CD4-positive, alpha-beta T cell treated with Interleukin-15 for 1 hour (primary cell): ENCODE measurements around the gene SLC6A15.

ENCODE experiments used
- DNase-seq: peaks from one replicate; pipeline ENCODE4 v3.0.0-alpha.2; 2020

Gene SLC6A15

DNA sequence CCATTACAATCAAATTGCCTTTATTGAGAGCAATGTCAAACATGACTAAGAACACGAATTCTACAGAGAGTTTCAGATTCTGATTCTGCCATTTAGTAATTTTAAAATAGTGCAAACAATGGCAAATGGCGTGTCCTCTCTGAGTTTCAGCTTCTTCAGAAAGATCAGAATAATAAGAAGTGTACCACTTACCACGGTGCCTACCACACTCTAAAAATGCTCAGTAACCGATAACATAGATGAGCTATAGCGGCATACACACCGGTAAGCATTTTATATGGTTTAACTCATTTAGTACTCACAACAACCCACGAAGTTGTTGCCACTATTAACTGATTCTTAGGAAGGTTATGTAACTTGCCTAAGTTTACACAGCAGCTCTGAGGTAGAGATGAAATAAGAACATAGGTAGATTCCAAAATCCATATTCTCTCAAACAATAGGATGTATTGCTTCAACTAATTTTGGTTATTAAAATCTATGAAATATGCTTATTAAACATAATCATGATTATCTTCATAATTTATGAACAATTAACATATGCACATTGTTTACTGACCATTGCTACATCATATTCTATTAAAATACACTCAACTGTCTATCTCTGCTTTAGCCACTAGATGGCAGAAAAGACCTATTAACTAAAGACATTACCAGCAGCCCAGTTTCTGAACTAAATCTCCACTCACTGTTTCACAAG lies 38.3 kb downstream of the SLC6A15 start:
- DNase-seq: no peak

DNA sequence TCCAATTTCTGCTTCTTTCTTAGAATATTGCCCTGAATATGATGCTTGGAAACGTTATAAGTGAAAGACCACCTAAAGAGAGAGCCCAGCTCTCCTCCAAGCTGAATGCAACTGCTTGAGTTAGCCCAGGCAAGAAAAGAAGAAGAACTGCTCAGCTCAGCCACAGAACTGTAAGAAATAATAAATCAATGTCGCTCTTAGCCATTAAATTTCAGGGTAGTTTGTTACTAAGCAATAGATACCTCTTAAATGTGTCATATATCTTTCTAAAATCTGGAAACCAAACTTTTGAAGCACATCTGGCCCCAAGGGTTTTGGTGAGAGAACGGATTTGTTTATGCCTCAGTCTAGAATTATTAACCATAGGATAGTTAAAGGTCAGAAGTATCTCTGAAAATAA lies 50.4 kb downstream of the SLC6A15 start:
- no peak for DNase-seq

DNA sequence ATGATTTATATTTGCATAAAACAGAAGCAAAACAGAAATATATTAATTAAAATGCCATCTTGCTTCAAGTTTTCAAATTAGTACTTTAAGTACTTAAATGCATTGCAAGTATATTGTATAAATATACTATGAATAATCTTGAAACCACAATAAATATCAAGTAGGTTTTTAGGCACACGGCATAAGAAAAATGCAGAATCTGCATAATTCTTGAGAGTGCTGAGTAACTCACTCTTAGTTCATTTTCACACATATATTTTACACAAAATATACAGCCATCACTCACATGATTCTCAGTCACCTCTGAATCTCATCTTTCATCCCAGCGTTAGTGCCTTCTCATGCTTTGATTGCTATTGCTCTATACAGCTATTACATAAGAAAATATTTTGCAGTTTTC lies 51.9 kb downstream of the SLC6A15 start:
- no peak for DNase-seq

DNA sequence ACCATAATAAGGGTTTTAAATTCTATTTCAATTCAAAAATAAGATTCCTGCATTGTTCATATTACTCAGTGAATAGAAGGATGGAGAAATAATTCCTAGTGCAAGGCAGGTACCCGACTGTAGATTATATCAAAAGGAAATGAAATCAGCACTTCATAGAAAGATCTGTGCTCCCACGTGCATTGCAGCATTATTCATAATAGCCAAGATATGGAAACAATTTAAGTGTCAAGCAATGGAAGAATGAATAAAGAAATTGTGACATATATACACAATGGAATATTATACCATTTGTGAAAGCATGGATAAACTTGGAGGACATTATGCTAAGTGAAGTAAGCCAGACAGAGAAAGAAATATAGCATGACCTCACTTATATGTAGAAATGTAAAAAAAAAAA lies 53.8 kb downstream of the SLC6A15 start:
- DNase-seq: no peak

DNA sequence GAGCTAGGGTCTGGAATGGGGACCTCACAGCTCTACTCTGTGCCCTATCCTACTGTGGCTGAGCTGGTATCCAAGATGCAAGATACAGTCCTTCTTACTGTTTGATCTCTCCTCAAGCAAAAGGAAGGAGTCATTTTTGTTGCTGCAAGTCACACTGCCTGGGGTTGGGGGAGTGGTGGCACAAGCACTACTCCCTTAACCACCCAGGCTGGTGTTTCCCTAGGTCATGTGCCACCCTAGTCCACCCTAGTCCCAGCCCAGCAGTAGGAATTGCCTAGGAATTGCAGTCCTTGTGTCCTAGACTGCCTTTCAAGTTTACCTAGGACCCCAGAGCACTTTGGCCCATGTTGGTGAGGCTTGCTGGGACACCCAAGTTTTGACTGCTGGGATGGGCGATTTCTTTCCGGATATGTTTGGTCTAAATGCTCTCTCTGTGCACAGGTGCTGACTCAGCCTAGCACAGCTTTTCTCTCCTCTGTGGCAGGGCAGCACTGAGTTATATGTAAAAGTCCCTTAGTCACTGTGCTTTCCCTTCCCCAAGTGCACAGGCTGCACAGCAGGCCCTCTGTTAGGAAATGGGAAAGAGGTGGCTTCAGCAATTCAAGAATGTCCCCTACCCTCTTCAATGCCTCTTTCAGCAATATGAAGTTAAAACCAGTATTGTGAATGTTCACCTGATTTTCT lies 54.9 kb downstream of the SLC6A15 start:
- no peak for DNase-seq

DNA sequence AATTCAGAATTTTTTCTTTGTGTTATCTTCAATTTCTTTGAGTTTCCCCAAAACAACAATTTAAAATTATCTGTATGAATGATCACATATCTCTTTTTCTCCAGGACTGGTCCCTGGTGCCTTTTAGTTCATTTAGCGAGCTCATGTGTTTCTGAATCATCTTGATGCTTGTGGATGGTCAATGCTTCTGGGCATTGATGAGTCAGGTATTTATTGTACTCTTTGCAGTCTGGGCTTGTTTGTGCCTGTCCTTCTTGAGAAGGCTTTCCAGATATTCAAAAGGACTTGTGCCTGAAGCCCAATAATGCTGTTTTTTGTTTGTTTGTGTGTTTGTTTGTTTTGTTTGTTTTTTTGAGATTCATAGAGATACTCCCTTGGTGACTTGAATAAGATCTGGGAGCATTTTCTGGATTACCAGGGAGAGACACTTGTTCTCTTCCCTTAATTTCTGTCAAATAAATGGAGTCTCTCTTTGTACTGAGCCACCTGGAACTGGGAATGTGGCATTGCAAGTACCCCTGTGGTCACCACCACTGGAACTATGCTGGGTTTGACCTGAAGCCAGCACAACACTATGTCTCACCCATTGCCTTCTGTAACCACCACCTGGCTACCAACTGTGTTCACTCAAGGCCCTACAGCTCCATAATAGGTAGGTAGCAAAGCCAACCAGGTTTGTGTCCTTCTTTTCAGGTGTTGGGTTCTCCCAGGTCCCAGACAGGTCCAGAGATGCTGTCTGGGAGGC lies 56.3 kb downstream of the SLC6A15 start:
- DNase-seq: no peak

DNA sequence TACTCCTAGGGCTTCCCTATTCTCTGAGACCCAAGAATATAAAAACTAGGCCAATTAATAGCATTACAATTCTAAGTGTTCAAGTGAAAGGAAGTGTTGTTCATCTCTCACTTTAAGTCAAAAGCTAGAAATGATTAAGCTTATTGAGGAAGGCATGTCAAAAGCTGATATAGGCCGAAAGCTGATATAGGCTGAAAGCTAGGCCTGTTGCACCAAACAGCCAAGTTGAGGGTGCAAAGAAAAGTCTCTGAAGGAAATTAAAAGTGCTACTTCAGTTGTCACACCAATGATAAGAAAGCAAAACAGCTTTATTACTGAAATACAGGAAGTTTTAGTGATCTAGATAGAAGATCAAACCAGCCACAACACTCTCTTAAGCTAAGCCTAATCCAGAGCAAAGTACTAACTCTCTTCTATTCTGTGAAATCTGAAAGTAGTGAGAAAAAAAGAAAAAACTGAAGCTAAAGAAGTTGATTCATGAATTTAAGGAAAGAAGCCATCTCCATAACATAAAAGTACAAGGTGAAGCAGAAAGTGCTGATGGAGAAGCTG lies 68.9 kb downstream of the SLC6A15 start:
- no peak for DNase-seq

DNA sequence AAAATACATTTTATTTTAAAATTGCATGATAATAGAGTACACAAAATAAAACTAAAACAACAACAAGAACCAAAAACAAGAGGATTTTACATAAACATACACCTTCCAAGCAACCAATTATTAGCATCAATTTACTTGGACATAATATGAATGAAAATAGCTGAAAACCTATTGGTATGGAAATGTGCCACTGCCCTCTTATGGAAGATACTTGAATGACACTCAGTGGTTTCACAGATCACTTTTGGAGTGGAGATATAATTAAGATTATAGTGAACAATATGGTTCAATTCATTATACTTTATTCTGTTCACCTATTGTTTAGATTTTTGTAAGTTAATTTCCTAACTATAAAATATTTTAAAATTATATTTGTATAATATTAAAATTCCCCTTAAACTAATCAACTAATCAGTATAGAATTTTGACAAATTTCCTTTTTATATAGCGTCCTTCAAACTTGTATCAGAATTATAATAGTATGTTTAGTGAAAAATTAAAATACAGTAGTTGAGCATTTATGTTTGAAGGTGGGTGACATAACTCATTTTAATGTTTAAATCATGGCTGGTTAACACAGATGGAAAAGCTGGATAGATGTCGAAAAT lies 70.1 kb downstream of the SLC6A15 start:
- DNase-seq: no peak

DNA sequence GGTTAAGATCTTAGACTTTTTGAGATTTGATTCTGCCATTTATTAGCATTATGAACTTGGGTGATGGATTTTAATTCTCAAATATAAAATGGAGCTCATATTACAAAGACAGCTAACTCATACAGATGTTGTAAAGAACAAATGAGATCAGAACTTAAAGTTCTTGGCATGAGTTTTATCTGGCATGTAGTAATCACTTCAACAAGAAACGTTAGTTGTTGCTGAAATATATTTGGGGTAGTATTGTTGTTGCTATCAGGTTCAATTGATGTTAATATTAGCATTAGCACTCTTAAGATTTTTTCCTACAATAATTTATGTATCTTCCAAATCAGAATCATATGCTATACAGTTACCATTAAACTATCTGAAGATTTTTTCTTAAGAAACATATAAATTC lies 71.0 kb downstream of the SLC6A15 start:
- DNase-seq: no peak

DNA sequence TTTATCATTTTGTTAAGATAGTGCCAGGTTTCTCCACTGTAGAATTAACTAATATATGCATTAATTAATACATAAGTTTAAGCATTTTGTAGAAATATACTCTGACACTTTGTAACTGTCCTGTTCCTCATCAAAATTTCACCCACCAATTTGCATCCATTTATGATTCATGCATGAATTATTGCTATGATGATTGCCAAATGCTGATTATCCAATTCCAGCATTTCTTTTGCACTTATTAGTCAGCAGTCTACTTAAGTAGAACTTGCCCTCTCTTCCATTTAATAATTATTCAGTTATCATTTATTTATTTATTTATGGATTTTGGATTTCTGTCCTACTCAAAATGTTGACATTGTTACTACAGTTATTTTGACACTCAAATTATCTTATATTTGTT lies 72.2 kb downstream of the SLC6A15 start:
- DNase-seq: no peak

DNA sequence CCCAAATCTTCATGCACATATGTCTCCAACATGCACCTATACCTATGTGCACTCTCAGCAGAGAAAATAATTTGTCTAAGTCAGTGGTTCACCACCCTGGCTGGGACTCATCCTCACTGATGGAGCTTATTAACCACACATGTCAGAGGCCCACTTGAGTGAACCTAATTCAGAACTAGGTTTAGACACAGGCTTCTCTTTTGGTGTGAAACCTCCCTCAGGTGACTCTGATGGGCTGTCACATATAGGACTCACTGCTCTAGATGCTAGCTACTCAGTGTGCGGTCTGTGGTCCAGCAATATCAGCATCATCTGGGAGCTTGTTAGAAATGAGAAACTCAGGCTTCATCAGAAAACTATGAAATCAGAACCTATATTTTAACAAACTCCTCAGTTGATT lies 85.7 kb downstream of the SLC6A15 start:
- no peak for DNase-seq

DNA sequence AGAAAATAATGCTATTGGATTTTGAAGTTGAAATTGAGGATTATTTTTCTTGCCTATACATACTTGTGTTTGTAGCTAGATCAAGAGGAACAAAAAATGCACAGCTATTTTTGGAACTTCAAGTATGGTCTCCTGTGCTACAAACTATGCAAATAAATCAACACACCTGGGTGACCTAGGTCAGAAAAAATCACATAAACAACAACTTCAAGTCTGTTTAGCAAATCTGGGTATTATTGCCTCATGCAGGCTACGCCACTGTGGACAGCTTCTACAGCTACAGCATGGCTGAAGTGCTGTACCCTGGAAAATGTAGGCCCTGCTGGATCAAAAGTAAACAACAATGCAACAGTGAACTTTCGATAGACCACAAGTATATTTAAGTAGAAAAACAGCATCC lies 87.5 kb downstream of the SLC6A15 start:
- DNase-seq: no peak

DNA sequence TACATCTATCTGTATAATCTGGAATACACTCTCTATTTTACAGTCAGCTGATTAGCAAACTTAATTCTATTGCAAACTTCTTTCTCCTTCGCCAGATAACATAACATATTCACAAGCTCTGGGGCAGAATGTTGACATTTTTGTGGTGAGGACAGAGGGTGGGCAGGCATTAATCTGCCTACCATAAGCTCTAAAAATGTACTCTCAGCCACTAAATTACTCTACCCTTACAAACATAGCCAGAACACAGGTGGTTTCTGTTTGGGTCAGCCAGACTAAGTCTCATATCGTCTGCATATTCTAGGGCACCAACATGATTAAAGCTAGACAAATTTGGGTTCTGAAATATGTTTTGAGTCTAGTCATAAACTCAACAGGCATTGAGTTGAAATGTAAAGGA lies 90.1 kb downstream of the SLC6A15 start:
- DNase-seq: no peak

DNA sequence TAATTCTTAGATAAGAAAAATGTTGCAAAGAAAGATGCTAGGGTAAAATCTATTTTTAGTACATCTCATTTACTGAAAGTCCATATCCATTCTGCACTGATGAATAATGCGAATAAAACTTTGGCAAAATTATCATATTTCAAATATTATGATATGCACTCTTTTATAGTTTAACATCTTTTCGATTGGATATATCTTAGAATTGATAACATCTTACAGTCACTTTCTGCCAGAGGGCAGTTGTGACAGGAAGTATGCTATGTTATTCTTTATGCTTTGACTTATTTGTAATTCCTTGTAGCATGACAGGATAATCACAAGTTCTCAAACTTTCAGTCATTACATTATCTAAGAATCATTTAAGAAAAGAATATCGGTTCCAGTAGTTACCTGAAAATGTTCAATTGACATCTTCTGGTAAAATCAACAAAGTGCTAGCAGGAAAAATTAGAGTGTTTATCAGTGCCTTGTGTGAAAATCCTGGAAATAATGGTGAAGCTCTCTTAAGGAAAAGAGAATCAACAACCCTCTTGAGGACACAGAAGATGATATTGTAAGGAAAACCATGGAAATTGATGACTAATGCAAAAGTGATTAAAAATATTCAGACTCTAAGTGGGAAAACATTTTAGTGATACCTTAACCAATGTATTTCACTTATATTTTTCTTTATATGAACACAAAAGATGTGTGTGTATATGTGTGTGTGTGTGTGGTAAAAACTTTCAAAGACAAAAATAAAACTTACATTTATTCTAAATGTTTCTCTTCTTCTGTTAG lies 95.5 kb downstream of the SLC6A15 start:
- no peak for DNase-seq

DNA sequence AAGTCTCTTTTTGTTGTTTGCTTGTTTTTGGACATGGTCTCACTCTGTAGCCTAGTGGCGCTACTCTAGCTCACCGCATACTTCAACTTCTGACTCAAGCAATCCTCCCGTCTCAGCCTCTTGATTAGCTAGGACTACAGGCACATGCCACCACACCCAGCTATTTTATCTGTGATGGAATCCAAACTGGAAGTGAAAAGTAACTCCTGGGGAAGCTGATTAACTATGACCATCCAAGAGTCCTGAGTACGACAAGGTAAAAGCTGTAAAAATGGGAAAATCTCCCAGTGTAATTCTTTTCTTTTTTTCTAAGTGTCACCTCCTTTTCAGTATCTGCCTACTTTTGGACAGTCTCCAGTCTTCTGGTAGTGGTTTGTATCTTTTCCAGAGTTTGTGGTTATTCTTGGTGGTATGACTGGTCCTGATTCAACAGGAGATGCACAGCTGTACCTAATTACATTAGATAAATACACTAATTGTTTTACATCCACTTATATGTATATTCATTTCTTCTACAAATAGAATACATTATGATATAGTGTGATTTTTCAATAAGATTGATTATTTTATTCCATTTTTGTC lies 97.8 kb downstream of the SLC6A15 start:
- DNase-seq: no peak

DNA sequence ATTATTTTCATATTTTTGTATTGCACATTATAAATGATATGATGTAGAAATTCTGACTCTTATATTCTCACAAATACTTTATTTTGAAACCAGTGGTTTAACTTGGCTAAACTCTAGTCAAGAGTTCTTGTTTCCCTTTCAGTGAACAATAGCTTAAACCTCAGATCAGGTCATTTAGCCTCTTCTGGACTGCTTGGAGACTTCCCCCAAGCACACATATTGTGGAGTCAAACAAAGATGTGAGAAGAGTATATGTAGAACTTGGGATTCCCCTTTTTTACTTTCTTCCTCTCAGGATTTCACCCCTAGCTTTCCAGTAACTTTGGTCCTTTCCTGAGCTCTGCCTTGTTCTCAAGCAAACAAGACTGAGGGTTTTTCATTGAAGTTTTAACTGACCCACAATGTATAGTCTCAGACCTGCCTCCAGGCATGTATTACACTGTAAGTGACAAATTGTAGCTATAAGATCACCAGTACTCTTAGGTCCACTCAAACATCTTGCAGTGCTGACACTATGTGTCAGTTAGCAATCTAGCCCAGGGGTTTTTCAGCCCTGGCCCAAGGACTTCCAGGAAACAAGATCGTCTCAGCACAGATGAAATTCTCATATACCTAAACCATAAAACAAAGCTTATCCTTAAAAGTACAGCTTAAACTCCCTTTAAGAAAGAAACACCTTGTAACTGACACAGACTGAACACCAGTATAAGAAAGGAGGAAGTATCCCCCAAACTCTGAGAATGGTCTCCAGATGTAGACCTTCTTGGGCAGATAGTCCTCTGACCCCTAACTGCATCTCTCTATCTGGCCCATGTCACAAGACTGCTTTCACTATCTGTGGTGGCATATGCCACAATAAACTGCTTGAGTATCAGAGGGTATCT lies 98.6 kb downstream of the SLC6A15 start:
- no peak for DNase-seq

DNA sequence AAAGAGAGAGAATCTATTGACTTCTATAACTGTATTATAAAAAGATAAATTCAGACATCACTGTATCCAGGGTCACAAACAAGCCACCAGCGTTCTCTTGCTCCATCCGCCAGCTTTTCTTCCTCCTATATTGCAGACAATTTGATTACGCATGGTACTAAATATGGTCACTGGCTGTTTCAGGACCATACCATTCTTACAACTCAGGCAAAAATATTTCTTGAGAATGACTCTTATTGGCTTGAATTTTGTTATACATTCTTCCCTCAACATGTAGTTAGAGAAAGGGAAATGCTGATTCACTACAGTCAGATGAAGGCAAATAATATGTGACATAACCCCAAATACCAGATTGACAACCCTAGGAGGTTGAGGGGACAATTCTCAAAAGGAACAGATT lies 101.3 kb downstream of the SLC6A15 start:
- no peak for DNase-seq

DNA sequence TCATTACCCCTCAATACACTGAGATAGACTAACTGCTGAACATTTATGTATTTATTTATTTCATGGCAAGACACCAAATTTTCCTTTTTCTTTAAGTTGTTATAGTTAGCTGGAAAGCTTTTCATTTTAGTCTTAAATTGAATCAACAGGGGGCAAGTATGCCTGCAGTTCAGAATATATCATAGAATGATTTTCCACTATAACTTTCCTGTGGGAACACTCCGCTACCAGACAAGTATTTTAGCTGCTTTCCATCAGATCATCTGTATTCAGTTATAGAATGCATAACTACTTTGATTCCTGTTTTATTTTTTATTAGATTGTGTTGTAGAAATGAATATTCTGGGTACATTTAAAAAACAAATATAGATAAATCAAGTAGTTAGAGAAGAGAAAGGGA lies 102.0 kb downstream of the SLC6A15 start:
- no peak for DNase-seq
